ENCODE measurements around the gene SPAG17. TPM values are rescaled to one million over a fixed set of nuclear protein-coding genes. Genes with fewer than 3 reads are reported as not detected.

Gene SPAG17
- polyA plus RNA-seq, 1 of the 3 experiments (the other 2 are of a cell fraction) = not detected

GRCh38 chr1:118081387-118081786 is 103.6 kb downstream of the SPAG17 start:
- Histone ChIP-seq H3K27ac (ENCODE audit: low read depth in 2 of 2, low read length in 1 of 2) (no peak overlapping the region), H3K9me3 (no peaks in the 10 kb centered on the region), H3K4me3 (ENCODE audit: low read depth in 2 of 2, low read length in 1 of 2) (peak overlapping the region in 1 of 2 experiments; percentile 9; a peak in 1 of 4 replicates), H3F3A (replicated peaks; ENCODE audit: insufficient read depth) (no peaks in the 10 kb centered on the region), H4K20me1 (ENCODE audit: insufficient read depth) (no peaks in the 10 kb centered on the region), H3K36me3 (replicated peaks in 1 of 2; ENCODE audit: control insufficient read depth in 1 of 2, insufficient read depth in 2 of 2, low read length in 1 of 2) (no peaks in the 10 kb centered on the region), H3K9ac (no peak overlapping the region), H3K4me1 (ENCODE audit: control insufficient read depth in 1 of 2, insufficient read depth in 2 of 2, low read depth in 1 of 2, low read length in 1 of 2) (no peaks in the 10 kb centered on the region), H3K4me2 (no peak overlapping the region), H2AFZ (ENCODE audit: low read depth) (no peak overlapping the region), H3K9me2 (no peaks in the 10 kb centered on the region), H3K79me2 (ENCODE audit: insufficient read depth) (no peaks in the 10 kb centered on the region), H3K27me3 (ENCODE audit: insufficient read depth) (no peaks in the 10 kb centered on the region)
- no peak for TF ChIP-seq CTCF (IDR thresholded peaks at IDR 0.05)
- no peak for TF ChIP-seq RXRA (IDR thresholded peaks at IDR 0.05; ENCODE audit: borderline replicate concordance, low read depth)
- no peak for TF ChIP-seq PBX3 (IDR thresholded peaks at IDR 0.05)
- TF ChIP-seq GATA2 (CRISPR knock-in tag; IDR thresholded peaks at IDR 0.05) = no peak
- TF ChIP-seq ELF1 (IDR thresholded peaks at IDR 0.05) = no peak
- no peak for TF ChIP-seq MAX (IDR thresholded peaks at IDR 0.05; ENCODE audit: low read depth)
- POLR2A ChIA-PET = no interaction called here
- DNase-seq = no peak
- CTCF ChIA-PET = no interaction called here
- WGBS (ENCODE audit: low lambda C conversion rate) = 2% methylated on average over 3 of the region's 3 CpGs

- Histone ChIP-seq H3K36me3 (replicated peaks in 1 of 2; ENCODE audit: control insufficient read depth in 1 of 2, insufficient read depth in 2 of 2, low read length in 1 of 2) (no peaks in the 10 kb centered on the region), H3F3A (replicated peaks; ENCODE audit: insufficient read depth) (no peaks in the 10 kb centered on the region), H2AFZ (ENCODE audit: low read depth) (no peak overlapping the region), H3K4me1 (ENCODE audit: control insufficient read depth in 1 of 2, insufficient read depth in 2 of 2, low read depth in 1 of 2, low read length in 1 of 2) (no peaks in the 10 kb centered on the region), H4K20me1 (ENCODE audit: insufficient read depth) (no peaks in the 10 kb centered on the region), H3K79me2 (ENCODE audit: insufficient read depth) (no peaks in the 10 kb centered on the region), H3K4me2 (no peak overlapping the region), H3K27ac (ENCODE audit: low read depth in 2 of 2, low read length in 1 of 2) (no peak overlapping the region), H3K4me3 (ENCODE audit: low read depth in 2 of 2, low read length in 1 of 2) (no peak overlapping the region), H3K9ac (no peak overlapping the region), H3K27me3 (ENCODE audit: insufficient read depth) (no peaks in the 10 kb centered on the region), H3K9me2 (no peaks in the 10 kb centered on the region), H3K9me3 (no peaks in the 10 kb centered on the region)
- 7% methylated on average over 2 of the region's 2 CpGs for WGBS (ENCODE audit: low lambda C conversion rate)
- ChIA-PET POLR2A (no interaction called here), CTCF (interaction anchor here (0.6 to 1.7 kb wide), 4 partner anchors 8 to 1290 kb away, joined by 3 to 5 read pairs (median 3); no protein-coding TSS in a partner anchor)
- no peak for DNase-seq
- TF ChIP-seq RXRA (IDR thresholded peaks at IDR 0.05; ENCODE audit: borderline replicate concordance, low read depth) (no peak), RFX5 (IDR thresholded peaks at IDR 0.05; ENCODE audit: low read length) (no peak), USF2 (IDR thresholded peaks at IDR 0.05; ENCODE audit: borderline replicate concordance, low read depth, low read length) (no peak), EZH2phosphoT487 (IDR thresholded peaks at IDR 0.05; ENCODE audit: borderline replicate concordance, low read depth) (no peak), TAF1 (IDR thresholded peaks at IDR 0.05; ENCODE audit: borderline replicate concordance, low read depth, low read length) (no peak), USF1 (IDR thresholded peaks at IDR 0.05; ENCODE audit: borderline replicate concordance, low read depth) (no peak), RAD21 (IDR thresholded peaks at IDR 0.05; ENCODE audit: low read length) (peak; percentile 43; the same call in 1 of the 2 replicates), ZBTB33 (IDR thresholded peaks at IDR 0.05; ENCODE audit: borderline replicate concordance, low read depth) (no peak), IRF3 (IDR thresholded peaks at IDR 0.05; ENCODE audit: low read depth, low read length) (no peak), RCOR1 (IDR thresholded peaks at IDR 0.05; ENCODE audit: low read length) (no peak)
Measured at GRCh38 chr1:118077331-118078045, 107.5 kb downstream of the SPAG17 start.
